Vagina (tissue), 2 donors: ENCODE results near the gene TCF7L1. TPM values are rescaled to one million over a fixed set of nuclear protein-coding genes. Genes with fewer than 3 reads are reported as not detected.
A peak's percentile ranks its signal among the peaks of the same experiment; 100 is the strongest.

Experiments
- DNase-seq, 2 donors: peaks; one replicate each; pipeline ENCODE4 v3.0.0-alpha.2; 2017; ENCODE audit errors: extremely low spot score in 2 of 2
- H3K27ac ChIP-seq: fragments of 200-600 bp; sonication (generic); one replicate; pipeline ENCODE4 v1.5.1; 2019
- H3K27me3 ChIP-seq: fragments of 200-600 bp; sonication (generic); one replicate; pipeline ENCODE4 v1.5.1; 2019
- H3K36me3 ChIP-seq, 2 donors: fragments of 200-600 bp; sonication (generic); one replicate each; pipeline ENCODE4 v1.5.1; 2017 to 2019
- H3K4me1 ChIP-seq: fragments of 200-600 bp; sonication (generic); one replicate; pipeline ENCODE4 v1.5.1; 2019
- H3K4me3 ChIP-seq, 2 donors: fragments of 200-600 bp; sonication (generic); 1 replicate in 1 of 2; 2 replicates in 1 of 2; pipeline ENCODE4 v1.5.1; 2016 to 2019
- H3K9me3 ChIP-seq: fragments of 200-600 bp; sonication (generic); one replicate; pipeline ENCODE4 v1.5.1; 2019
- CTCF ChIP-seq, 3 experiments: fragments of 450-650 bp in 2 of 3; fragments of 200-600 bp in 1 of 3; sonication (generic) in 1 of 3; IDR thresholded peaks; one replicate each; pipeline ENCODE4 v1.5.1; 2017 to 2019; ENCODE audit warnings: antibody characterized with exemption in 3 of 3, mild to moderate bottlenecking in 2 of 3, moderate library complexity in 2 of 3
- POLR2A ChIP-seq, 2 donors: fragments of 450-650 bp; IDR thresholded peaks; one replicate each; pipeline ENCODE4 v1.6.1; 2017; ENCODE audit warnings: antibody characterized with exemption in 2 of 2, mild to moderate bottlenecking in 2 of 2, moderate library complexity in 2 of 2
- POLR2AphosphoS5 ChIP-seq, 2 donors: sonication (generic); formaldehyde crosslinking; IDR thresholded peaks; one replicate each; pipeline ENCODE4 v1.9.0; 2017; ENCODE audit warnings: antibody characterized with exemption in 2 of 2, mild to moderate bottlenecking in 2 of 2, low read depth in 1 of 2; ENCODE audit not compliant: insufficient read depth in 1 of 2
- intact Hi-C: fragments of 100-400 bp; cut with DNase I; formaldehyde crosslinking; loops from one replicate; pipeline ENCODE4 v1.15.1; 2023
- total RNA-seq: library from RNA; depleted of rRNA; stranded (reverse); fragments of >200 nt; gene quantifications from one replicate; pipeline ENCODE4 v1.2.3, GENCODE V29; 2016

Gene TCF7L1
- total RNA-seq, 1 donor from 2014 or later, result 8.3 TPM

GRCh38 chr2:85137156-85137555 is 4.0 kb downstream of the TCF7L1 start:
- no peaks in the 10 kb centered on the region for H3K36me3 ChIP-seq
- intact Hi-C loops, result no loop called here
- no peak overlapping the region for H3K4me3 ChIP-seq
- H3K9me3 ChIP-seq, result no peaks in the 10 kb centered on the region
- no peaks in the 10 kb centered on the region for H3K27me3 ChIP-seq
- no peak for DNase-seq
- H3K27ac ChIP-seq, result peak overlapping the region; percentile 2
- TF ChIP-seq POLR2A (IDR thresholded peaks at IDR 0.05), result no peak
- peaks cover 44% of the 10 kb centered on the region for H3K4me1 ChIP-seq

- TF ChIP-seq CTCF (IDR thresholded peaks at IDR 0.05) (no peak), POLR2A (IDR thresholded peaks at IDR 0.05) (no peak), POLR2AphosphoS5 (IDR thresholded peaks at IDR 0.05; ENCODE audit: insufficient read depth in 1 of 2, low read depth in 1 of 2) (no peak)
- peaks cover 36% of the 10 kb centered on the region for H3K4me1 ChIP-seq
- no peak overlapping the region for H3K4me3 ChIP-seq
- intact Hi-C loops, result no loop called here
- no peaks in the 10 kb centered on the region for H3K27me3 ChIP-seq
- no peak for DNase-seq
- no peaks in the 10 kb centered on the region for H3K36me3 ChIP-seq
- H3K27ac ChIP-seq, result no peak overlapping the region
- H3K9me3 ChIP-seq, result no peaks in the 10 kb centered on the region
Observed at GRCh38 chr2:85143463-85144082, 10.4 kb downstream of the TCF7L1 start.

- intact Hi-C loops, result no loop called here
- no peaks in the 10 kb centered on the region for H3K27me3 ChIP-seq
- H3K9me3 ChIP-seq, result no peaks in the 10 kb centered on the region
- no peak overlapping the region for H3K4me3 ChIP-seq
- no peaks in the 10 kb centered on the region for H3K36me3 ChIP-seq
- H3K4me1 ChIP-seq, result peaks cover 36% of the 10 kb centered on the region
- H3K27ac ChIP-seq, result no peak overlapping the region
- TF ChIP-seq POLR2AphosphoS5 (IDR thresholded peaks at IDR 0.05; ENCODE audit: insufficient read depth in 1 of 2, low read depth in 1 of 2) (no peak), CTCF (IDR thresholded peaks at IDR 0.05) (no peak), POLR2A (IDR thresholded peaks at IDR 0.05) (no peak)
- DNase-seq, result no peak
Observed at GRCh38 chr2:85145116-85145820, 12.1 kb downstream of the TCF7L1 start.

- TF ChIP-seq POLR2A (IDR thresholded peaks at IDR 0.05) (no peak), POLR2AphosphoS5 (IDR thresholded peaks at IDR 0.05; ENCODE audit: insufficient read depth in 1 of 2, low read depth in 1 of 2) (no peak), CTCF (IDR thresholded peaks at IDR 0.05) (no peak)
- intact Hi-C loops, result no loop called here
- H3K4me1 ChIP-seq, result peaks cover 30% of the 10 kb centered on the region
- H3K27ac ChIP-seq, result no peak overlapping the region
- DNase-seq, result no peak
- H3K36me3 ChIP-seq, result no peaks in the 10 kb centered on the region
- H3K4me3 ChIP-seq, result no peak overlapping the region
- H3K9me3 ChIP-seq, result no peaks in the 10 kb centered on the region
- H3K27me3 ChIP-seq, result no peaks in the 10 kb centered on the region
Observed at GRCh38 chr2:85148190-85148589, 15.0 kb downstream of the TCF7L1 start.

GRCh38 chr2:85151026-85151425 is 17.8 kb downstream of the TCF7L1 start:
- Histone ChIP-seq H3K27ac (no peak overlapping the region), H3K27me3 (no peaks in the 10 kb centered on the region), H3K4me3 (no peak overlapping the region), H3K36me3 (no peaks in the 10 kb centered on the region), H3K4me1 (peaks cover 30% of the 10 kb centered on the region), H3K9me3 (no peaks in the 10 kb centered on the region)
- TF ChIP-seq POLR2AphosphoS5 (IDR thresholded peaks at IDR 0.05; ENCODE audit: insufficient read depth in 1 of 2, low read depth in 1 of 2) (no peak), POLR2A (IDR thresholded peaks at IDR 0.05) (no peak), CTCF (IDR thresholded peaks at IDR 0.05) (no peak)
- no peak for DNase-seq
- intact Hi-C loops, result no loop called here
